Progenitor cell of endocrine pancreas (in vitro differentiated cells): ENCODE data around the gene BCAS3. TPM values are rescaled to one million over a fixed set of nuclear protein-coding genes. Genes with fewer than 3 reads are reported as not detected.
A peak's percentile ranks its signal among the peaks of the same experiment; 100 is the strongest.

ENCODE experiments used
- DNase-seq: peaks from one replicate; pipeline ENCODE4 v3.0.0; 2021; ENCODE audit warnings: low spot score; ENCODE audit not compliant: unreplicated experiment
- H3K27ac Mint-ChIP-seq: 2 replicates; pipeline ENCODE4 v1.8.0; 2021; ENCODE audit warnings: mild to moderate bottlenecking, moderate library complexity, mixed read lengths
- H3K27me3 Mint-ChIP-seq: 2 replicates; pipeline ENCODE4 v1.8.0; 2021; ENCODE audit warnings: mixed read lengths
- H3K36me3 Mint-ChIP-seq: 2 replicates; pipeline ENCODE4 v1.8.0; 2022; ENCODE audit warnings: mixed read lengths; ENCODE audit not compliant: insufficient read depth
- H3K4me1 Mint-ChIP-seq: 2 replicates; pipeline ENCODE4 v1.8.0; 2021; ENCODE audit warnings: low read depth, mixed read lengths
- H3K4me3 Mint-ChIP-seq: 2 replicates; pipeline ENCODE4 v1.8.0; 2021; ENCODE audit warnings: low read depth, mild to moderate bottlenecking, moderate library complexity, mixed read lengths
- H3K9me3 Mint-ChIP-seq: 2 replicates; pipeline ENCODE4 v1.8.0; 2021; ENCODE audit warnings: low read depth, mixed read lengths
- CTCF ChIP-seq: fragments of 200-600 bp; sonication (generic); IDR thresholded peaks from one replicate; pipeline ENCODE4 v1.5.0; 2021; ENCODE audit warnings: antibody characterized with exemption, mild to moderate bottlenecking; ENCODE audit not compliant: unreplicated experiment
- total RNA-seq: library from RNA; stranded (reverse); gene quantifications from 2 replicates; pipeline ENCODE4 v1.2.1, GENCODE V29; 2021

Gene BCAS3
- total RNA-seq, 1 donor from 2014 or later: 36.1 TPM

DNA sequence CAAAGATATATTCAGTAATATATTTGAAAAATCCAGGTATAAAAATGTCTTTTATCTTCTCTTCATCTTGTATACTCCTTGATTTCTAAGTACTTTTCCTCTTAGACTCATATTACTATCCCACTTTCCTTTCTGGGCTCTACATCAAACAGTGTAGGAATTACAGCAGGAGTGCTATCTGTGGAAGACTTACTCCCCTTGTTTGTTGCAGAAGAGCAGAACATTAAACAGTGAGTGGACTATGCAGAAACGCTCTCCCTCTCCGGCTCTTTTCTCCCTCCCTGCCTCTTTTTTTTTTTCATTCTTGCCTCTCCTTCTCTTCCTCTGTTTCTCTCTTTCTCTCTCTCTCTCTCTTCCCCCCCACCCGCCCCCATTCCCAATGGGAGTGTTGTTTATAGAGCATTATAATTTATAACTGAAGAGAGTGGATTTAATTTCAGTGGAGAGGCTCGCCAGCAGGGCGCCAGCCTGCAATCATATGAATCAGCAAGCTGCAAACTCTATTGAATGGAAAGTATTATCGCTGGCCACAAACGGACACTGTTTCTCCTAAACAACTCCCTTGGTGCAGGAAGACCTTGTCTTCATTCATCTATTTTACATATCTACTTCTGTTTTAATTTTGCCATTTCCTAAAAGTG, 479.7 kb downstream of the BCAS3 start:
- TF ChIP-seq CTCF: no peak
- no peak overlapping the region for H3K4me3 Mint-ChIP-seq
- peaks cover 53% of the 10 kb centered on the region for H3K4me1 Mint-ChIP-seq
- H3K27me3 Mint-ChIP-seq: no peaks in the 10 kb centered on the region
- no peak for DNase-seq
- H3K36me3 Mint-ChIP-seq: no peaks in the 10 kb centered on the region
- no peaks in the 10 kb centered on the region for H3K9me3 Mint-ChIP-seq
- no peak overlapping the region for H3K27ac Mint-ChIP-seq

DNA sequence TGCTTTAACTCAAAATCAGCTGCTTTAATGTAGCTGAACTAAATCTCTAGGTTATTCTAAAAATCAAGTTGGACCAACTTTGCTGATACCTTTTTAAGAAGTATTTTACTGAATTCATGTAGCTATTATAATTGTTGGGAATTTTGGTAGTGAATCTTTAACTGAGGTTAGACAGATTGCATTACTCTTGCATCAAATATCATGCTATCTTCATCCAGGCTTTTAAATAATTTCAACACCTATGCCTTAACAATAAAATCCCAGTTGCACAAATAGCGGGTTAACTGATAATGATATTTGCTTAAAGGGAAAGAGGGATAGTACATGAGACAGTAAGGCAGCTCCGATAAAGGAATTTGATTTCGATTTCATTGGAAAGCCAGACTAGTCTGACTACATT, 480.7 kb downstream of the BCAS3 start:
- Mint-ChIP-seq H3K4me1 (peaks cover 53% of the 10 kb centered on the region), H3K27ac (no peak overlapping the region), H3K27me3 (no peaks in the 10 kb centered on the region), H3K36me3 (no peaks in the 10 kb centered on the region), H3K4me3 (no peak overlapping the region), H3K9me3 (no peaks in the 10 kb centered on the region)
- no peak for TF ChIP-seq CTCF
- no peak for DNase-seq

GRCh38 chr17:61159221-61159814, 481.7 kb downstream of the BCAS3 start:
- no peak for TF ChIP-seq CTCF
- H3K27ac Mint-ChIP-seq: peak overlapping the region; percentile 2
- no peak for DNase-seq
- no peaks in the 10 kb centered on the region for H3K36me3 Mint-ChIP-seq
- peaks cover 2% of the 10 kb centered on the region for H3K9me3 Mint-ChIP-seq
- H3K4me1 Mint-ChIP-seq: peaks cover 53% of the 10 kb centered on the region
- H3K4me3 Mint-ChIP-seq: no peak overlapping the region
- no peaks in the 10 kb centered on the region for H3K27me3 Mint-ChIP-seq

DNA sequence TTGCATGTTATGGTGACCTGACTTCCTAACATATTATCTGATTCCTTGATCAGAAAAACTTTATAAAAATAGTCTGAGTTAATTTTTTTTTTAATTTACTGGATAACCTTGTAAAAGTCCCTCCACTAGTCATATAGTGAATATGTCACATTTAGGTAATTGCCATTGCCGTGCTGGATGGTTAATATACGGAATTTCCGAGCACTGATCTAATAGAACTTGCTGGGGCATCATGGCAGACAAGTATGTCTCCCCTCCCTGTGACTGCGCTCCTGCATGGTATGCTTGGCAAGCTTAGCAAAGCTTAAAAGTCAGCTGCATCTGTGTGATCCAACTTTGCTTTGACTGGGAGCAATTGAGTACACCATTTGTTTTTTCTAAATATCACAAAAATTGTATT, 482.6 kb downstream of the BCAS3 start:
- DNase-seq: no peak
- Mint-ChIP-seq H3K27ac (no peak overlapping the region), H3K36me3 (peaks cover 2% of the 10 kb centered on the region), H3K9me3 (peaks cover 6% of the 10 kb centered on the region), H3K4me1 (peaks cover 52% of the 10 kb centered on the region), H3K4me3 (no peak overlapping the region), H3K27me3 (no peaks in the 10 kb centered on the region)
- no peak for TF ChIP-seq CTCF

DNA sequence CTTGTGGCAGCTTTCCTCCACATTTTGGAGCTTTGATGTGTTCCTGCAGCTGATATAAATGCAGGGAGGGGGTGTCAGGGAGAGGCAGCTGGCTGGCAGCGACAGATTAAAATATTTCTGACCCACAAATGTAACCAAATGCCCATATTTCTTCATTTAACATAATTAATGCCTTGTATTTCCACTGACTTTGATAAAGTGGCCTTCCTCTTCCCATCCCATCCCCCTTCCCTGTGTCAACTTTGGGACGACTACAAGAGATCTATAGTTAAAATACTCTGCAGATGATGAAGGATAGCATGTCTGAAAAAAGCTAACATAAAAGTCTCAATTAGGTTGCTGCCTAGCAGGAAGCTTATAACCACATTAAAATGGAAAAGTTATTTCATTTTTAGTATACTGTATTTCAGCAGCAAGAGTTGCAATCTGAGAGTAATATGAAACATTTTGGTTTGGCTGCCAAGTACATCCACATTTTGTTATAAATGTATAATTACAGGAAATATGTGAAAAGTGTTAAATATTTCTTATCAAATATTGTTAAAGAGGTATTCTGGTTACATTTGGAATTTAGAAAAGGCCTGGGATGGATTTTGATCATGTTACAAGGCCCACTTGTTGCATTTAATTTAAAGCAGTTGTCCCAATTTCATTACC, 483.3 kb downstream of the BCAS3 start:
- Mint-ChIP-seq H3K4me1 (peaks cover 45% of the 10 kb centered on the region), H3K36me3 (peaks cover 2% of the 10 kb centered on the region), H3K4me3 (no peak overlapping the region), H3K27me3 (no peaks in the 10 kb centered on the region), H3K27ac (no peak overlapping the region), H3K9me3 (peaks cover 6% of the 10 kb centered on the region)
- TF ChIP-seq CTCF: no peak
- DNase-seq: no peak
